ENCODE measurements around the gene ZMYND11. TPM values are rescaled to one million over a fixed set of nuclear protein-coding genes. Genes with fewer than 3 reads are reported as not detected.
"Not testable (repeated sequence)": the region's sequence is repeated elsewhere in the genome, so short reads cannot be mapped to it uniquely, and the experiment has no call there.

ZMYND11 gene
- total and polyA plus RNA-seq, 8 donors: 20.5 to 51.4 (median 38.6) TPM

DNA sequence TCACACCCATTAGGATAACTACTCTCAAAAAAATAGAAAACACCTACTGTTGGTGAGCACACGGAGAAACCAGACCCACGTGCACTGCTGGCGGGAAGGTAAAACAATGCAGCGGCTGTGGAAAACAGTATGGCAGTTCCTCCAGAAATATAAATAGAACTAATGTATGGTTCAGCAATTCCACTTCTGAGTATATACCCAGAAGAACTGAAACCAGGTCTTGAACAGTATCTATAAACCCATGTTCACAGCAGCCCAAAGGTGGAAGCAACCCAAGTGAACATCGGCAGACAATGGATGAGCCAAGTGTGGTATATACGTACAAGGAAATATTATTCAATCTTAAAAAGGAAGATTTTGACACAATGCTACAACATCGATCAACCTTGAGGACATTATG lies 164.7 kb downstream of the ZMYND11 start:
- H3K27me3 ChIP-seq: no peaks in the 10 kb centered on the region
- no peaks in the 10 kb centered on the region for H3K36me3 ChIP-seq
- FAIRE-seq (no peak), ATAC-seq (no peak), DNase-seq (no peak)
- H3K27ac ChIP-seq: no peak overlapping the region
- TF ChIP-seq, protein P1, sequence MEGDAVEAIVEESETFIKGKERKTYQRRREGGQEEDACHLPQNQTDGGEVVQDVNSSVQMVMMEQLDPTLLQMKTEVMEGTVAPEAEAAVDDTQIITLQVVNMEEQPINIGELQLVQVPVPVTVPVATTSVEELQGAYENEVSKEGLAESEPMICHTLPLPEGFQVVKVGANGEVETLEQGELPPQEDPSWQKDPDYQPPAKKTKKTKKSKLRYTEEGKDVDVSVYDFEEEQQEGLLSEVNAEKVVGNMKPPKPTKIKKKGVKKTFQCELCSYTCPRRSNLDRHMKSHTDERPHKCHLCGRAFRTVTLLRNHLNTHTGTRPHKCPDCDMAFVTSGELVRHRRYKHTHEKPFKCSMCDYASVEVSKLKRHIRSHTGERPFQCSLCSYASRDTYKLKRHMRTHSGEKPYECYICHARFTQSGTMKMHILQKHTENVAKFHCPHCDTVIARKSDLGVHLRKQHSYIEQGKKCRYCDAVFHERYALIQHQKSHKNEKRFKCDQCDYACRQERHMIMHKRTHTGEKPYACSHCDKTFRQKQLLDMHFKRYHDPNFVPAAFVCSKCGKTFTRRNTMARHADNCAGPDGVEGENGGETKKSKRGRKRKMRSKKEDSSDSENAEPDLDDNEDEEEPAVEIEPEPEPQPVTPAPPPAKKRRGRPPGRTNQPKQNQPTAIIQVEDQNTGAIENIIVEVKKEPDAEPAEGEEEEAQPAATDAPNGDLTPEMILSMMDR (IDR thresholded peaks at IDR 0.05): no peak
- intact Hi-C loops (cut with DNase I): no loop called here
- WGBS, 2 donors: 95 to 98% methylated on average over 7 of the region's 7 CpGs
- no peak overlapping the region for H3K4me3 ChIP-seq
- no peaks in the 10 kb centered on the region for H3K9me3 ChIP-seq
- no peaks in the 10 kb centered on the region for H3K4me1 ChIP-seq

DNA sequence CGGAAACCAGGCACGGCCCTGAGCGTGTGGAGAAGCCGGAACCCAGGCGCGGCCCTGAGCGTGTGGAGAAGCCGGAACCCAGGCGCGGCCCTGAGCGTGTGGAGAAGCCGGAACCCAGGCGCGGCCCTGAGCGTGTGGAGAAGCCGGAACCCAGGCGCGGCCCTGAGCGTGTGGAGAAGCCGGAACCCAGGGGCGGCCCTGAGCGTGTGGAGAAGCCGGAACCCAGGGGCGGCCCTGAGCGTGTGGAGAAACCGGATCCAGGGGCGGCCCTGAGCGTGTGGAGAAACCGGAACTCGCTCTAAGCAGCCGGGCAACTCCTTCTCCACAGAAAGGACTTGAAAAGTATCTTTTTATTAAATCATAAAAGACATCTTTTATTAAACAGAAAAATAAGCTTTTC lies 165.3 kb downstream of the ZMYND11 start:
- DNase-seq; ATAC-seq; intact Hi-C loops (cut with DNase I); H3K27ac ChIP-seq; H3K9me3 ChIP-seq; H3K27me3 ChIP-seq; H3K4me1 ChIP-seq; H3K4me3 ChIP-seq; FAIRE-seq; H3K36me3 ChIP-seq: not testable (repeated sequence)
- 98 to 99% methylated on average over 26 to 31 of the region's 31 CpGs for WGBS, 2 donors

DNA sequence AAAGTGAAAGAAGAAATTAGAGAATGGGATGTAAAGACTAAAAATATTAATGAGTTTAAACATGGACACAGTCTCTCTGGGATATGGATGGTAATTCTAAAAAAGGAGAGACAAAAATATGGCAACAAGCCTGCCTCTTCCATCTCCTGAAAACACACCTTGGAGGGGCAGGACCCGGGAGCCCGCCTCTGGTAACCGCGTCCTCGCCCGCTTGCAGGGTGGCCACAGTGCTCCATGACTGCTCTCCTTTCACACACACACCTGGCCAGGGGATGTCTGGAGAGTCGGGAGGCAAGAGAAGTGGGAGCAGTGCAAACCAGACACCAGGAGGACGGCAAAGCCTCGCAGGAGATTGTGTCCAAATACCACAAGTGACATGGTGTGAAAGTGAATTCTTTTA lies 166.3 kb downstream of the ZMYND11 start:
- H3K27ac ChIP-seq: no peak overlapping the region
- intact Hi-C loops (cut with DNase I): no loop called here
- 94 to 96% methylated on average over 9 of the region's 9 CpGs for WGBS, 2 donors
- H3K9me3 ChIP-seq: no peaks in the 10 kb centered on the region
- no peaks in the 10 kb centered on the region for H3K36me3 ChIP-seq
- peaks cover 0 to 6% (median 6%) of the 10 kb centered on the region in 3 donors for H3K4me1 ChIP-seq
- DNase-seq (no peak), FAIRE-seq (no peak), ATAC-seq (no peak)
- no peaks in the 10 kb centered on the region for H3K27me3 ChIP-seq
- TF ChIP-seq, protein P1 (IDR thresholded peaks at IDR 0.05): no peak
- no peak overlapping the region for H3K4me3 ChIP-seq

Other genes starting within 250 kb of the ZMYND11 start
- under 1 TPM in 1 of 6 donors, not detected in 5; 0.09 TPM for gene TUBB8, start 86.2 kb upstream of the ZMYND11 start, total RNA-seq
- gene TUBB8, start 86.2 kb upstream of the ZMYND11 start, polyA plus RNA-seq: under 1 TPM; 0.16 to 0.46 TPM

Data from pancreas (tissue), 10 donors.